SK-N-SH (cell line): ENCODE results near the gene DHDH. TPM values are rescaled to one million over a fixed set of nuclear protein-coding genes. Genes with fewer than 3 reads are reported as not detected.

Experiments used
- CTCF ChIA-PET: fragments of 300-600, 350-600 bp; formaldehyde crosslinking; extraction: SDS; loops from one replicate; lab custom pipeline; 2021; lab: Yijun Ruan, JAX
- POLR2A ChIA-PET: fragments of 350-600 bp; sonication (Branson Sonifier 250); formaldehyde crosslinking; extraction: SDS; loops from one replicate; lab custom pipeline; 2020; ENCODE audit warnings: antibody characterized with exemption, inconsistent platforms; lab: Yijun Ruan, JAX
- DNase-seq: peaks from one replicate; pipeline ENCODE4 v3.0.0; 2012
- H2AFZ ChIP-seq: fragments of 200-600 bp; sonication (generic); 2 replicates; pipeline ENCODE4 v1.8.1; 2016; ENCODE audit warnings: antibody characterized with exemption, mild to moderate bottlenecking, low read depth
- H3F3A ChIP-seq: fragments of 200-600 bp; sonication (generic); replicated peaks from 2 replicates; pipeline ENCODE3; 2016; ENCODE audit warnings: antibody characterized with exemption, mild to moderate bottlenecking; ENCODE audit not compliant: insufficient read depth
- H3K27ac ChIP-seq, 2 experiments: fragments of 200-500 bp in 1 of 2; fragments of 200-600 bp in 1 of 2; sonication (Bioruptor generic) in 1 of 2; sonication (generic), shearing (Covaris generic) in 1 of 2; 2 replicates each; pipeline versions ENCODE4 v1.5.1 to v1.6.1; 2014 to 2016; ENCODE audit warnings: low read depth in 2 of 2, inconsistent platforms in 1 of 2, low read length in 1 of 2, mild to moderate bottlenecking in 1 of 2, mixed read lengths in 1 of 2
- H3K27me3 ChIP-seq: fragments of 200-600 bp; sonication (generic), shearing (Covaris generic); 2 replicates; pipeline ENCODE4 v1.6.1; 2016; ENCODE audit warnings: mixed run types; ENCODE audit not compliant: insufficient read depth
- H3K36me3 ChIP-seq, 2 experiments: fragments of 200-500 bp in 1 of 2; fragments of 200-600 bp in 1 of 2; sonication (Bioruptor generic) in 1 of 2; sonication (generic) in 1 of 2; replicated peaks in 1 of 2; 2 replicates each; pipeline versions ENCODE3 to v1.5.1; 2014 to 2016; ENCODE audit warnings: low read length in 1 of 2, mild to moderate bottlenecking in 1 of 2; ENCODE audit not compliant: insufficient read depth in 2 of 2, control insufficient read depth in 1 of 2
- H3K4me1 ChIP-seq, 2 experiments: fragments of 200-500 bp in 1 of 2; fragments of 200-600 bp in 1 of 2; sonication (Bioruptor generic) in 1 of 2; sonication (generic), shearing (Covaris generic) in 1 of 2; 2 replicates each; pipeline versions ENCODE4 v1.5.1 to v1.6.1; 2014 to 2016; ENCODE audit warnings: low read depth in 1 of 2, low read length in 1 of 2, mixed run types in 1 of 2; ENCODE audit not compliant: insufficient read depth in 2 of 2, control insufficient read depth in 1 of 2
- H3K4me2 ChIP-seq: fragments of 200-600 bp; sonication (generic), shearing (Covaris generic); 2 replicates; pipeline ENCODE4 v1.6.1; 2017; ENCODE audit warnings: mixed run types
- H3K4me3 ChIP-seq, 2 experiments: fragments of 200-500 bp in 1 of 2; fragments of 200-600 bp in 1 of 2; sonication (Bioruptor generic) in 1 of 2; sonication (generic), shearing (Covaris generic) in 1 of 2; 2 replicates each; pipeline versions ENCODE4 v1.5.1 to v1.8.1; 2014 to 2016; ENCODE audit warnings: low read depth in 2 of 2, inconsistent platforms in 1 of 2, low read length in 1 of 2, mild to moderate bottlenecking in 1 of 2, mixed read lengths in 1 of 2, moderate library complexity in 1 of 2
- H3K79me2 ChIP-seq: fragments of 200-600 bp; sonication (generic); 2 replicates; pipeline ENCODE4 v1.8.1; 2017; ENCODE audit warnings: mild to moderate bottlenecking; ENCODE audit not compliant: insufficient read depth
- H3K9ac ChIP-seq: fragments of 200-600 bp; sonication (generic); 2 replicates; pipeline ENCODE4 v1.6.1; 2017; ENCODE audit warnings: mixed run types
- H3K9me2 ChIP-seq: fragments of 200-600 bp; sonication (generic); 2 replicates; pipeline ENCODE4 v1.6.1; 2017; ENCODE audit warnings: mixed run types
- H3K9me3 ChIP-seq: fragments of 200-600 bp; sonication (generic); 2 replicates; pipeline ENCODE4 v1.6.1; 2017; ENCODE audit warnings: mixed run types, mild to moderate bottlenecking, moderate library complexity
- H4K20me1 ChIP-seq: fragments of 200-600 bp; sonication (generic); 2 replicates; pipeline ENCODE4 v1.6.1; 2017; ENCODE audit warnings: mild to moderate bottlenecking, mixed run types; ENCODE audit not compliant: insufficient read depth
- CHD2 ChIP-seq: fragments of 150-350 bp; IDR thresholded peaks from 2 replicates; pipeline ENCODE4 v1.6.1; 2018; ENCODE audit warnings: low read length; ENCODE audit not compliant: partially characterized antibody
- ELF1 ChIP-seq: IDR thresholded peaks from 2 replicates; pipeline ENCODE4 v1.4.0; 2012
- FOXJ3 ChIP-seq: sonication (generic); formaldehyde crosslinking; IDR thresholded peaks from 2 replicates; pipeline ENCODE4 v1.5.1; 2020; ENCODE audit warnings: mild to moderate bottlenecking, missing genetic modification reagents
- IRF3 ChIP-seq: fragments of 150-350 bp; IDR thresholded peaks from 2 replicates; pipeline ENCODE4 v1.6.1; 2016; ENCODE audit warnings: mild to moderate bottlenecking, low read depth, low read length
- MEF2A ChIP-seq: IDR thresholded peaks from 2 replicates; pipeline ENCODE4 v1.4.0; 2012; ENCODE audit warnings: low read depth, borderline replicate concordance
- POLR2AphosphoS5 ChIP-seq: IDR thresholded peaks from 2 replicates; pipeline ENCODE4 v1.6.1; 2012; ENCODE audit warnings: low read depth, low read length
- RCOR1 ChIP-seq: fragments of 150-350 bp; IDR thresholded peaks from 2 replicates; pipeline ENCODE4 v1.6.1; 2017; ENCODE audit warnings: antibody characterized with exemption, low read length
- REST ChIP-seq: IDR thresholded peaks from 2 replicates; pipeline ENCODE4 v1.6.1; 2012; ENCODE audit warnings: mild to moderate bottlenecking, low read depth, low read length, moderate library complexity
- SMC3 ChIP-seq: IDR thresholded peaks from 2 replicates; pipeline ENCODE4 v1.6.1; 2012; ENCODE audit warnings: low read depth, low read length, improper control_type of control experiment
- WGBS: methylation state at CpG from one replicate; pipeline ENCODE4 v1.1.6; 2017; ENCODE audit warnings: low lambda C conversion rate; 5-methylcytosine and 5-hydroxymethylcytosine counted together
- polyA plus RNA-seq, 3 experiments: library from polyadenylated mRNA; depleted of rRNA; stranded (reverse); fragments of >200 nt; gene quantifications; 2 replicates each; pipeline ENCODE4 v1.2.3, GENCODE V29; 2012
- TF ChIP-seq, protein P1 (sequence below): fragments of 150-350 bp; IDR thresholded peaks from 2 replicates; pipeline ENCODE4 v1.6.1; 2017; ENCODE audit warnings: antibody characterized with exemption, low read length, low read depth, borderline replicate concordance
- TF ChIP-seq, protein P2 (sequence below): IDR thresholded peaks from 2 replicates; pipeline ENCODE4 v1.4.0; 2012; ENCODE audit warnings: low read depth, borderline replicate concordance
- TF ChIP-seq, protein P3 (sequence below): IDR thresholded peaks from 2 replicates; pipeline ENCODE4; 2012
- TF ChIP-seq, protein P4 (sequence below): IDR thresholded peaks from 2 replicates; pipeline ENCODE4 v1.4.0; 2012; ENCODE audit warnings: low read depth, borderline replicate concordance

Gene DHDH
- polyA plus RNA-seq, 1 of the 3 experiments (the other 2 are of a cell fraction), result 0.72 TPM

- CTCF ChIA-PET, result interaction anchor here (1.1 to 4.8 kb wide), 10 partner anchors 15 to 189 kb away, joined by 3 to 54 read pairs (median 8); partner anchors contain the start of genes BAX, GYS1, HSD17B14 and PPP1R15A
- no peak for DNase-seq
Observed at GRCh38 chr19:48969276-48970138, 36.0 kb downstream of the DHDH start.

More at GRCh38 chr19:48969276-48970138, 36.0 kb downstream of the DHDH start:
- no peak overlapping the region for H3K4me3 ChIP-seq
- TF ChIP-seq, protein P1, sequence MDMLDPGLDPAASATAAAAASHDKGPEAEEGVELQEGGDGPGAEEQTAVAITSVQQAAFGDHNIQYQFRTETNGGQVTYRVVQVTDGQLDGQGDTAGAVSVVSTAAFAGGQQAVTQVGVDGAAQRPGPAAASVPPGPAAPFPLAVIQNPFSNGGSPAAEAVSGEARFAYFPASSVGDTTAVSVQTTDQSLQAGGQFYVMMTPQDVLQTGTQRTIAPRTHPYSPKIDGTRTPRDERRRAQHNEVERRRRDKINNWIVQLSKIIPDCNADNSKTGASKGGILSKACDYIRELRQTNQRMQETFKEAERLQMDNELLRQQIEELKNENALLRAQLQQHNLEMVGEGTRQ, result no peak
- TF ChIP-seq, protein P2, sequence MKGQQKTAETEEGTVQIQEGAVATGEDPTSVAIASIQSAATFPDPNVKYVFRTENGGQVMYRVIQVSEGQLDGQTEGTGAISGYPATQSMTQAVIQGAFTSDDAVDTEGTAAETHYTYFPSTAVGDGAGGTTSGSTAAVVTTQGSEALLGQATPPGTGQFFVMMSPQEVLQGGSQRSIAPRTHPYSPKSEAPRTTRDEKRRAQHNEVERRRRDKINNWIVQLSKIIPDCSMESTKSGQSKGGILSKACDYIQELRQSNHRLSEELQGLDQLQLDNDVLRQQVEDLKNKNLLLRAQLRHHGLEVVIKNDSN, result no peak
- TF ChIP-seq POLR2AphosphoS5 (no peak), RCOR1 (no peak), SMC3 (no peak), IRF3 (no peak), ELF1 (no peak), MEF2A (no peak), CHD2 (no peak), REST (no peak), FOXJ3 (CRISPR knock-in tag) (no peak)
- TF ChIP-seq, protein P3, sequence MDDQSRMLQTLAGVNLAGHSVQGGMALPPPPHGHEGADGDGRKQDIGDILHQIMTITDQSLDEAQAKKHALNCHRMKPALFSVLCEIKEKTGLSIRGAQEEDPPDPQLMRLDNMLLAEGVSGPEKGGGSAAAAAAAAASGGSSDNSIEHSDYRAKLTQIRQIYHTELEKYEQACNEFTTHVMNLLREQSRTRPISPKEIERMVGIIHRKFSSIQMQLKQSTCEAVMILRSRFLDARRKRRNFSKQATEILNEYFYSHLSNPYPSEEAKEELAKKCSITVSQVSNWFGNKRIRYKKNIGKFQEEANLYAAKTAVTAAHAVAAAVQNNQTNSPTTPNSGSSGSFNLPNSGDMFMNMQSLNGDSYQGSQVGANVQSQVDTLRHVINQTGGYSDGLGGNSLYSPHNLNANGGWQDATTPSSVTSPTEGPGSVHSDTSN, result no peak
- TF ChIP-seq, protein P4, sequence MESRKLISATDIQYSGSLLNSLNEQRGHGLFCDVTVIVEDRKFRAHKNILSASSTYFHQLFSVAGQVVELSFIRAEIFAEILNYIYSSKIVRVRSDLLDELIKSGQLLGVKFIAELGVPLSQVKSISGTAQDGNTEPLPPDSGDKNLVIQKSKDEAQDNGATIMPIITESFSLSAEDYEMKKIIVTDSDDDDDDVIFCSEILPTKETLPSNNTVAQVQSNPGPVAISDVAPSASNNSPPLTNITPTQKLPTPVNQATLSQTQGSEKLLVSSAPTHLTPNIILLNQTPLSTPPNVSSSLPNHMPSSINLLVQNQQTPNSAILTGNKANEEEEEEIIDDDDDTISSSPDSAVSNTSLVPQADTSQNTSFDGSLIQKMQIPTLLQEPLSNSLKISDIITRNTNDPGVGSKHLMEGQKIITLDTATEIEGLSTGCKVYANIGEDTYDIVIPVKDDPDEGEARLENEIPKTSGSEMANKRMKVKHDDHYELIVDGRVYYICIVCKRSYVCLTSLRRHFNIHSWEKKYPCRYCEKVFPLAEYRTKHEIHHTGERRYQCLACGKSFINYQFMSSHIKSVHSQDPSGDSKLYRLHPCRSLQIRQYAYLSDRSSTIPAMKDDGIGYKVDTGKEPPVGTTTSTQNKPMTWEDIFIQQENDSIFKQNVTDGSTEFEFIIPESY, result no peak
- no peaks in the 10 kb centered on the region for H3K27me3 ChIP-seq
- POLR2A ChIA-PET, result interaction anchor here (0.6 to 1.2 kb wide), 2 partner anchors 181 to 657 kb away, joined by 3 to 4 read pairs; no protein-coding TSS in a partner anchor
- H3K36me3 ChIP-seq, result peaks cover 19 to 36% of the 10 kb centered on the region in 2 experiments
- H3K9me3 ChIP-seq, result no peaks in the 10 kb centered on the region
- H2AFZ ChIP-seq, result no peak overlapping the region
- no peak overlapping the region for H3K9ac ChIP-seq
- H3K27ac ChIP-seq, result no peak overlapping the region
- no peak overlapping the region for H3K4me2 ChIP-seq
- H3K9me2 ChIP-seq, result no peaks in the 10 kb centered on the region
- peaks cover 39% of the 10 kb centered on the region for H3F3A ChIP-seq
- H4K20me1 ChIP-seq, result peaks cover 18% of the 10 kb centered on the region
- peaks cover 19% of the 10 kb centered on the region for H3K79me2 ChIP-seq
- H3K4me1 ChIP-seq, result peaks cover 3 to 13% of the 10 kb centered on the region in 2 experiments; a peak in 3 of 4 replicates
- 94% methylated on average over 40 of the region's 45 CpGs for WGBS
